Superior temporal gyrus (tissue), 1 donor: ENCODE measurements around the gene HORMAD2.
"Not testable (repeated sequence)": the region's sequence is repeated elsewhere in the genome, so short reads cannot be mapped to it uniquely, and the experiment has no call there.

Source experiments
- DNase-seq: peaks from one replicate; pipeline ENCODE4 v3.0.0-alpha.2; 2016; ENCODE audit errors: extremely low spot score

Gene HORMAD2

DNA sequence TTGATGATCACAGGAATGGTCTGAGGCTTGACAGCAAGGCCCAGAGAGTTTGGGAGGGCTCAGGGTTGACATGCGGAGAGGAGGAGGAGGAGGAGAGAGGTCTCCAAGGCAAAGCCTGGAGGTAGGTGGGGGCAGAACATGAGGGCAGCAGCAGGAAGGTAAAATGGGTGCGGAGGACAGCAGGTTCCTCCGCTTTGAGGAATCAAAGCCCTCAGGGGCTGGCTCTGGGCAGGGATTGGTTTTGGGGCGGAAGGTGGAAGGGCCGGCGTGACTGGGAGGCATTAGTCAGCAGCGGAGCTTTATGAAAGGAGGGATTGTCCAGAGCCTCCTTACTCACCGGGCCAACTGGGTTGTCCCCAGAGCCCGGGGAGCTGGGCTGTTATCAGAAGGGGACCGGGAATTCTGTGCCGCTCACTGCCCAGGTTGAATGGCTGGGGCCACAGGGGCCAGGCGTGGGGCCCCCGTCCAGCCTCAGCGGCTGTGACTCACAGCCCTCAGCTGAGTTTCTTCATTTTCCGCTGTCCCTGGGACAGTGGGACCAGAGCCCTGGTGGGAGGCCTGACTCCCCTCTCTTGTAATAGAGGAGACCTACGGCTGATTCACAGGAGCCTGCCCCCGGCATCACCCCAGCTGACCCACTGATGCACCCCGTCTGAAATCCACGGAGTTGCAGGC lies 130.1 kb downstream of the HORMAD2 start:
- DNase-seq, result peak; percentile 60

DNA sequence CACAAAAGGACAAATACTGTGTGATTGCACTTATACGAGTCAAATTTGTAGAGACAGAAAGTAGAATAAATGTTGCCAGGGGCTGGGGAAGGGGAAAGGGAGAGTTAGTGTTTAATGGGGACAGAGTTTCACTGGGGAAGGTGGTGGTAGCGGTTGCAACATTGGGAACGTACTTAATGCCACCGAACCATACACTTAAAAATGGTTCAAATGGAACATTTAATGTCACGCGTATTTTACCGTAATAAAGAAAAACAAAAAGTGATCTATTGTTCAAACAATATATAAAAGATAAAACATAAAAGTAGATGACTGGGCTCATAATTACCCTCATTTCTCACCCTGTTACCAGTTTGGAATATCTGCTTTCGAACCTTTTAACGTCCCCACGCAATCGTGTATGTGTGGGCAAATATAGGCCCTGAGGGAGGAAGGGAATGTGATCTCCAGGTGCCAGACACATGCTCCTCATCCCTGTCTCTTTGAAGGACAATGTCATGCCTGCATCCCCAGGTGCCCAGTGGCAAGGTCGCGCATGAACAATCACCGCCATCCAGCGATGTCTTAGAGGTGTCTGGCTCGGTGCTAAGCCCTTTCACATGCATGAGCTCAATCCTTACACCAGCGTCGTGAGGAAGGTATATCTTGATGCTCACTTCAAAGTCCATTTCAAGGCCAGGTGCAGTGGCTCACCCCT lies 131.0 kb downstream of the HORMAD2 start:
- no peak for DNase-seq

DNA sequence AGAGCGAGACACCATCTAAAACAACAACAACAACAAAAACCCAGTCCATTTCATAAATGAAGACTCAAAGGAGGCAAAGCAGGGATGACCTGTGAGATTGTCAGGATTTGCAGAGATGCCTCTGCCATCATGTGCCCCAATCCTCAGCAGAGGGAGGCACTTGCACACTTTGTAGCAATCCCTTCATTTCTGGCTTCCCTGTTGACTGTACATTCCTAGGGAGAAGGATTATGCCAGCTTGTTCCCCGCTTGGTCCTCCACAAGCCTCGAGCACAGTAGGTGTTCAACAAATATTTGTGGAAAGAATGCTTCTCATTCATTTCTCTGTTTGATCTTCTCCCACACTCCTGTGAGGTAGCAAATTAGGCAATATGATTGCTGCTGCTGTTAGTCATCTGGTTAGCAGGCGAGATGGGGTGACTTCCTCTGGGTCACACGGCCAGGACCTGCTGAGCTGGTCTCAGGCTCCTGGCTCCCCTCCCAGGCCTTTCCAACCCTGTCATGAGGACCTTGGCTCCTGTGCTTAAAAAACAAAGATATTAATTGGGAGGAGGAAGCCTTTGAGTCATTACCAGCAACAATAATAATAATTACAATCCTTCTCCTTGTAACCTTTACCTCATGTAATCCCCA lies 132.2 kb downstream of the HORMAD2 start:
- no peak for DNase-seq

DNA sequence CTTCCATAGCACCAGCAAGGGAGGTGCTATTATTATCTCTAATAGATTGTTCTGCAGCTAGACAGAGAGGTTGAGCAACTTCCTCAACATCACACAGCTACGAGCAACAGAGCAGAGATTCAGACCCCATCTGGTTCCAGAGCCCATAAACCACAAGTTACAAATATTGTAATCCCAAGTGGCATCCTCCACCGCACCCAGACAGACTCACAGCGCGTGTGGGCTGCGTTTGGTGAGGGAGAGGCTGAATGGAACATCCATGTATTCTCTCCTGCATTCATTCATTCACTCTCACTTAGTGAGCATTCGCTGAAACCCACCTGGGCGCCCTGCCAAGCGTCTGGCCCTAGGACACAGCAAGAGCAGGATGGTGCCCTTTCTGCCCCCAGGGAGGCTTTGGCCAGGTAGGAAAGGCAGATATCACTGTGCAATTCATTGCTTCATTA lies 132.8 kb downstream of the HORMAD2 start:
- DNase-seq, result no peak

DNA sequence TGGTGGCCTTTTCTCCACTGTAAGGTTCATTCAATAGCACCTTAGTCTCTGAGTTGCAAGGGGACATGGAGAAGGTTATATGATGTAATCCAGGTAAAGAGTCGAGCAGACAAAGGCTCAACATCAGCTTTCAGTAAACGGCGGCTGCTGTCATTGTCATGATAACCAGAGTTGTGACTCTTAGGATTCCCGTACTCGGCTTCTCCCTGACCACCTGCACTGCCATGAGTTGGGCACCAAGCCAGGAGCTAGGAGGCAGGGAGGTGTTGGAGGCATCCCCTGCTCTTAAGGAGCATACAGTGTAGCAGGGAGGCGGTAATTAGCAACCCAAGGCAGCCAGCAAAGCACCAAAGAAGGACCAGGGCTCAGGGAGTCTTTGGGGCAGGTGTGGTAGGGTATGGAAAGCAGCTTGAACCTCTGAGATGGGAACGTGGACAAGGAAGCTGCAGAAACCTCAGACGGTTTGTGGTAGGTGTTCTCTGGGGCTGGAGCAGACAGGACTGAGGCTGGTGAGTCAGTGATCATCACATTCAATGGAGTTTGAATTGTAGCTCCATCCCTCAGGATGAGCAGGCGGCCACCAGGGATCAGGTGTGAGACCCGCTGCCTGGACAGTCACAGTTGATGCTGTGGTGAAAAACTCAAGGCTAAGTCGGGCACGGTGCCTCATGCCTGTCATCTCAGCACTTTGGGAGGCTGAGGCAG lies 134.6 kb downstream of the HORMAD2 start:
- DNase-seq, result no peak

DNA sequence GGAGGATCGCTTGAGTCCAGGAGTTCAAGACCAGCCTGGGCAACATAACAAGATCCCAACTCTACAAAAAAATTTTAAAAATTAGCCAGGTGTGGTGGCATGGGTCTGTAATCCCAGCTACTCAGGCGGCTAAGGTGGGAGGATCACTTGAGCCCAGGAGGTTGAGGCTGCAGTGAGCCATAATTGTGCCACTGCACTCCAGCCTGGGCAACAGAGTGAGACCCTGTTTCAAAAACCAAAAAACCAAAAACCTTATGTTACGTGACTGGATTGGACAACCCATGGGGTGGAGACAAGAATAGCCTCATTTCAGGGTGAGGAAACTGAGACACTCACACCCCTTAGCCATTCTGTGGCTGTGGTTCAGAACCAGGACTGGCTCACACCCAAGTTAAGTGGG lies 136.0 kb downstream of the HORMAD2 start:
- not testable (repeated sequence) for DNase-seq

DNA sequence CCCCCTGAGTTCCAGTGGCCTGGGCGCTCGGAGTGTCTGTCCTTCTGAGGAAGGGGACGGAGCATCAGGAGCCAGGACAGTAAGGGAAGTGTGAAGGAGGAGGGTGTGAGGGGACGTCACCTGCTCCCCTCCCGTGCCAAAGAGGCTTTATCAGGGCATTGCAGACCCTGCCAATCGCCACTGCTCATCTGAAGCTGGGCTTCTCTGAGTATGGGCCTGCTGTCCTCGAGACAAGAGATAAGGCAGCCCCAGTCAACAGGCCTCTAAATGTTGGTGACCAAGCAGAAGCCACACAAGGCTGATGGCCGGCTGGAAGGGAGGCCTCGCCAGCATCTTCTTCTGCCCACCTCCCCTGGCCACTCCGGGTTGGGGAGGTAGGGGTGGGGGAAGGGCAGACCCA lies 136.4 kb downstream of the HORMAD2 start:
- DNase-seq, result no peak

DNA sequence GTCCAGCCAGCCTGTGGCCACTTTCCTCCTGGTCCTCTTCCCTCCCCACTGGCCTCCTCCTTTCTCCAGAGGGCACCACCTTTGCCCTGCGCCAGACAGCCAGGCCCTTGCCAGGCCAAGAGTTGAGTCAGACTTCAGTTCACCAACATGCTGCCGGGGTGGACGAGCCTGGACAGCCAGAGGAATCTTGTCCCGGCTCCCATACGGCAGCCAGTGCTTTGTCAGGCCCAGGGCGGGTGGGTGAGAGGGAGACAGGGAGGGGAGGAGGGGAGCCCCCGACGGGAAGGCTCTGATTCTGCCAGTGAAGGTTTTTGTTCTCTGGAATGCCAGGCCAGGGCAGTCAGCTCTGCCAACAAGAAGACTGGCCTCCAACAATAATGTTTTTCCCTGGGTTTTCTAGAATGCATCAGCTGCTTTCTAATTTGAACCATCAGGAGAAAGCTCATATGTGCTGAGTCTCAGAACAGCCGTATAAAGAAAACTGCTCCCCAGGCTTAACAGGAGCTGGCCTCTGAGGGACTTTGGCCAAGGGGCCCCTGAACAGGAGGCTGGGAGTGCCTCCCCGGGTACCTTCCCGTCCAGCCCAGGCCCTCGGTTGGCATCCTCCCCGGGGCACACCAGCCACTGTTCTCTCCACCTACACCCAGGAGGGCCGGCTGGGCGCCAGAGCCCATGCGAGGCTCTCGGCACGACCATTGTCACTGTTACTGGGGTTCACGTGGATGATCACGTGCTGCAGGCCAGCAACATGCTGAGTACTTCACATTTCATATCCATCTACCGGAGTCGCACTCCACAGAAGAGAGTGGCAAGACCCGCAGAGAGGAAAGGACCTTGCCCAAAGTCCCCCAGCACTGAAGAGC lies 137.7 kb downstream of the HORMAD2 start:
- no peak for DNase-seq

DNA sequence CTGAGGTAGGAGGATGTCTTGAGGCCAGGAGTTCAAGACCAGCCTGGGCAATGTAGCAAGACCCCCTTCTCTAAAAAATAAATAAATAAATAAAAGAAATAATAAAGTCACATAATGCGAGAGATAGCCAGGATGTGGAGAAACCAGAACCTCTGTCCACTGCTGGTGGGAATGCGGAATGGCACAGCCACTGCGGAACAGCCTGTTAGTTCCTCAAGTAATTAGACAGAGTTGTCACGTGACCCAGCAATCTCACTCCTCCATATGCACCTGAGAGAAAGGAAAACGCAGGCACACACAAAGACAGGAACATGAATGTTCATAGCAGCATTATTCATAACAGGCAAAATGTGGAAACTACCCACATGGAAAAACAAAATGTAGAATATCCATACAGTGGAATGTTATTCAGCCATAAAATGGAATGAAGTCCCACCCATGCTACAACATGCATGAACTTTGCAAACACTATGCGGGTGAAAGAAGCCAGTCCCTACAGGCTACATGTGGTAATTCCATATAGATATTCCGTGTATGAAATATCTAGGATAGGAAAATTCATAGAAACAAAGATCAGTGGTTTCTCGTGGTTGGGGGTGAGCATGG lies 138.9 kb downstream of the HORMAD2 start:
- DNase-seq, result no peak

DNA sequence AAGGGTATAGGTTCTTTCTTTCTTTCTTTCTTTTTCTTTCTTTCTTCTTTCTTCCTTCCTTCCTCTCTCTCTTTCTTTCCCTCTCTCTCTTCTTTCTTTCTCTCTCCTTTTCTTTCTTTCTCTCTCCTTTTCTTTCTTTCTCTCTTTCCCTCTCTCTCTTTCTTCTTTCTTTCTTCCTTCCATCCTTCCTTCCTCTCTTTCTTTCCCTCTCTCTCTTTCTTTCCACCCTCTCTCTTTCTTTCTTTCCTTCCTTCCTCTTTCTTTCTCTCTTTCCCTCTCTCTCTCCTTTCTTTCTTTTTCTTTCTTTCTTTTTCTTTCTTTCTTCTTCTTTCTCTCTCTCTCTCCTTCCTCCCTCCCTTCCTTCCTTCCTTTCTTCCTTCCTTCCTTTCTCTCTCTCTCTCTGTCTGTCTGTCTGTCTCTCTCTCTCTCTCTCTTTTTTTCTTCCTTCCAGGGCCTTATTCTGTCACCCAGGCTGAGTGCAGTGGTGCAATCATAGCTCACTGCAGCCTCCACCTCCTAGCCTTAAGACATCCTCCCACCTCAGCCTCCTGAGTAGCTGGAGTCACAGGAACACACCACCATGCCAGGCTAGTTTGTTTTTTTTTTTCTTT lies 139.5 kb downstream of the HORMAD2 start:
- no peak for DNase-seq

DNA sequence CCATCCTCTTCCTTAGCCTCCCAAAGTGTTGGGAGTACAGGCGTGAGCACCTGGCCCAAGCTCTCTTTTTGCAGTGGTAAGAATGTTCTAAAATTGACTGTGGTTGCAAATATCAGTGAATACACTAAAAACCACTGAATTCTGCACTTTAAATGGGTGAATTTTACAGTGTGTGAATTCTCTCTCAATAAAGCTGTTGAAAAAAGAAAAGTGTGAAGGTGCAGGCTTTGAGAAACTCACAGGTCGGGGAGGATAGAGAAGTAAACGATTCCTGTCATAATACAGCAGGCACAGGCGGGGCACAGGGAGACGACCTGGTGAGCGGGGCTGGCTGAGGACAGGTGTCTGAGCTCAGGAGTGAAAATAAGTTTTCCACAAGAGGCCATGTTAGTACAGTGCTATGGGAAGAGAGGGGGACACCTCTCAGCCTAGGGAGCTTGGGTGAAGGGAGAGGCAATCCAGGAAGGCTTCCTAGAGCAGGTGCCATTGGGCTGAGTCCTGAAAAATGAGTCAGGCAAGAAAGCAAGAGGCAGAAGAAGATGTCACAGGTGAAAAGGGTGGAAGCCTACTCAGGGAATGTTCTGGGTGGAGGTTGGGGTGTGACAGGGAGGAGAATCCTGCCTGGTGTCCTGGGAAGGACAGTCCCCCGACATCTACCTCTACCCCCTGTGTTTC lies 140.2 kb downstream of the HORMAD2 start:
- DNase-seq, result no peak

DNA sequence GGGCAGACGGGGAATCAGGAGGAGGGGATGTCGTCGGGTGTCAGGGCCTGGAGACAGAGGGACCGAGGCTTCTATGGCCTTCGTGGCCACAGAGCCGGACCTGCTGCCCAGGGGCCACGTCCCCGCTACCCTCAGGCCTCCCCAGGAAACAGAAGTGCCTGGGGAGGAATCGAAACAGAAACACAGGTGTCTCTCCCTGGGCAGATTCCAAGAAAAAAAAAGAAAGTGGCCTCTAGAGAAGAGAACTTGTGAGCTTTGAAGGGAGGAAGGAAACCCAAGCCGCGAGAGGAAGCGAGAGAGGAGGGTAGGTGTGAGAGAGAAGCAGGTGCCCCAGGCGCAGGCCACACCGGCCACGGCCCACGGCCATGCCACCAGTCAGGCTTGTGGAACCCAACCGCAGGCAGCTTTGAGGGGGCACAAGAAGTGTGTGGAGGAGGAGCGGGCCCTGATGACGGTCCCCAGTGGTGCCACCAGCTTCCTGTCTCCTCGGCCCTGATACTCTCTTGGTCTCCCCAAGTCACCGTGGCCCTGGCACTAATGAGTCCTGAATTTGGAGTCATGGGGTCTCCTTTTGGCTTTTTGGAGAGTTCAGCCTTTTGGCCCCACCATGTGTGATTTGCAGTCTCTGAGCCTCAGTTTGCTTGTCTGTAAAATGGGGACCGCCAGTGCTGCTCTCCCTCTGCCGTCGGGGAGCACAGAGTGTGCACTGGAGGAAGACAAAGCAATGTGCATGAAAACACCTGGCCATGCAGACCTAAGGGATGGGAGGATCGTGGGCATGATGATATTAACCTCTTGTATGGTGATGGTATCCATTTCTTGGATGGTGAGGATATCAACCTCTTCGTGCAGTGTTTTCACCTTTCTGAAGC lies 141.1 kb downstream of the HORMAD2 start:
- no peak for DNase-seq

DNA sequence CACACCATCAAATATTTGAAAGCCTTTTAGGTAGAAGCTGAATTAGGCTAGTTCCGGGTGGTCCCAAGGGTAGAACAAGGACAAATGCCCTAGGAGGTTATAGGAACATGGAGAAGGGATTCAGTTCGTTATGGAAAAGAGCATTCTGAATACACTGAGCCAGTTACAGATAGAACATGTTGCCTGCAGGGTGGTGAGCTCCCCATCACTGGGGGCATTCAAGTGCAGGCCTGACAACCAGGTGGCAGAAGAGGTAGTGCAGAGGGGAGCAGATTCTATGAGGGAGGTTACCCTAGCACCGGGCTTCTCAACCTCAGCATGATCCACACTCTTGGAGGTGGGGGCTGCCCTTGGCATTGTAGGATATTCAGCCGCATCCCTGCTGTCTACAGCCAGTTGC lies 142.1 kb downstream of the HORMAD2 start:
- no peak for DNase-seq

DNA sequence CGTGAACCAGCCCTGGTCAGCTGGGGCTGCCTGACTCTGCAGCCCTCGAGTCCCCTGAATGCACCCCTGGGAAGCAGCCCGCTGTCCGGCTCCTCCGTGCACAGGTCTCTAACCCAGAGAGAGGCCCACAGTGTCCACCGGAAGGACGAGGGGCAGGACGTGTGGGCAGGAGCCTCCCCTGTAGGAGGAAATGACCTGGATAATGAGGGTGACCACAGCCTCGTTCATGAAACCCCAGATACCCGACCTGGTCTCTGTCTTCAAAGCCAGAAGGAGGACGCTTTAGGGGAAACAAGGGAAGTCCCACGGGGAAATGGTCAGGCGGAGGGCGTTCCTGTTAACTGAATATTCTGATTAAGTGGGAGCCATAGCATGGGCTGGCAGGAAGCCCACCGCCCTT lies 143.0 kb downstream of the HORMAD2 start:
- DNase-seq, result no peak

DNA sequence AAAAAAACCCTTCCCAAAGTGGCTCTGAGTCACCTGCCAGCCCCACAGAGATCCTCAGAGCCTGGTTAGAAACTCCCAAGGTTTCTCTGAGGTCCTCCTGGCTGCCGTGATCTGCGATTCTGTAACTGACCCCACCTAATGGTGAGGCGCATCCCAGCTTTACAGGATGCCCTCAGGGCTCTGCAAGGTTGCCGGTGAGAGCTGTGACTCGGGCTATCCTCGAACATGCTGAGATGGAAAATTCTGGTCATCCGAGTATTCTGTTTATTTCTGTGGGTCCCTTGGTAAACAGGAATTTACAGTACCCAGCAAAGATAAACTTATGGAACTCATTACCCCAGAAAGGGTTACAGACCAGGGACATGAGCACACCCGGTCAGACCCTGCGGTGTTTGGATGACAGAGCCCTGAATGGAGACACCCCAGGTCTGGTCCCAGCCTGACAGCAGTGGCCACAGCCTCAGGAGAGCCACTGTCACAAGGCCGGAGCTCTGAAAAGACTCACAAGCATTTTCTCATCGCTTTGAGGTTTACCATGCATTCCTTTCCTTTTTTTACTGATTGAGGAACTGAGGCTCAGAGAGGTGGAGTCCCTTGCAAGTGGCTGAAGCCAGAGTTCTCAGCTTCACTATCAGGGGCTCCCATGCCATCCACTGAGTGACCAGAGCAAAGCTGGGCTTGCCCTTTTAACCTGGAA lies 144.0 kb downstream of the HORMAD2 start:
- DNase-seq, result no peak

DNA sequence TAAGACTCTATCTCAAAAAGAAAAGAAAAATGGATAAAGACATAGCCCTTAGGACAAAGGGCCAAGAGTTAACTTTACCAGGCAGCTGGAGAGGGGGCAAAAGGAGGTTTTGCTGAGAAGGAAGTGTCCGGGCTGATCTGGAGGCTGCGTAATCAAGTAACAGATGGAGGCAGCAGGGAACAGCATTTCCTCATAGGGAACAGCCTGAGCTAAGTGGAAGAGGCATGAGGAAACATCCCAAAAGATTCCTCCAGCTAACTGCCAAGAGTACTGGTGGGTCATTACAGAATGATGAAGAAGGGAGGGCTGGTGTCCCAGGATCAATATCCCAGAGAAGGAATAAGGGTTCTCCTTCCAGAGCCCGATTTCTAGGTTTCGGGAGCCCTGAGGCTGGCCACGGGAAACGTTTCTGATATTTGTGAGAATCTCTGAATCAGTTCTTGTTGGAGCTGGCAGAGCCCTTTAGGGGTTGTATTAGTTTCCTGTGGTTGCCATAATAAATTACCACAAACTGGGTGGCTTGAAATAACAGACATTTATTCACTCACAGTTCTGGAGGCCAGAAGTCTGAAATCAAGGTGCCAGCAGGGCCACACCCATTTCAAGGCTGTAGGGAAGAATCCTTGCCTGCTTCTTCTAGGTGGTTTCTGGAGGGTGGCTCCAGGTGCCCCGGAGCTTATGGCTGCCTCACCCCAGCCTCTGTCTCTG lies 145.1 kb downstream of the HORMAD2 start:
- no peak for DNase-seq

DNA sequence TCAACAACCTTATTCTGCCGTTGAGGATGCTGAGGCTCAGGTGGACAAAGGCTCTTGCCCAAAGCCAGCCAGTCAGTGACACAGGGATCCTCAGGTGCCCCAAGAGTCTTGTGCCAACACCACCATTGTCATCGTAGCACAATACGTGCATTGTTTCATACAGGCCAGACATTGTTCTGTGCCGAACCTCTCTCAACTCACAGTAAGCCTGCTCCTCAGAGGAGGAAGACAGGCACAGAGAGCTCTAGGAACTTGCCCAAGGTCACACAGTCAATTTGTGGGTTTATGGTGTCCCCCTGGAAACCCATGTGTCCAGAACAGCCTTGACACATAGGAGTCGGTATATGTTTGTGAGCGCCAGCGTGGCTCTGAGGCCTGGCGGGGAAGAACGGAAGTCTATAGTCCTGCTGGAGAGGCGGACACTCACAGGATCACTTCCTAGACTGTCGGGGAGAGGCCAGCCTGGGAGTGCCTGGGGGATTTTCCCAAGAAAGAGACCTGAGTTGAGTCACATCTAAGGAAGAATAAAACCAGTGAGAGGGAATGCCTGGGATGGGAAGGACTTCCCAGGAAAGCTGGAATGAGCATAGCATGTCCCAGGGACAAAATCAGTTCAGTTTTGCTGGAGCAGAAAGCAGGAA lies 146.0 kb downstream of the HORMAD2 start:
- DNase-seq, result peak; percentile 24
